Effector memory CD4-positive, alpha-beta T cell (primary cell): ENCODE results near the gene RBM20.

Experiments used
- DNase-seq, 3 donors: peaks; one replicate each; pipeline ENCODE4 v3.0.0-alpha.2; 2020
- H3K27ac ChIP-seq: 2 replicates; pipeline ENCODE4 v1.7.0; 2013; ENCODE audit warnings: mild to moderate bottlenecking, low read length, moderate library complexity; ENCODE audit not compliant: insufficient read depth, poor library complexity, severe bottlenecking
- H3K27me3 ChIP-seq: replicated peaks from 2 replicates; pipeline ENCODE4 v1.7.0; 2013; ENCODE audit warnings: mild to moderate bottlenecking, low read length; ENCODE audit not compliant: insufficient read depth, control insufficient read depth, poor library complexity, severe bottlenecking
- H3K36me3 ChIP-seq: 2 replicates; pipeline ENCODE4 v1.7.0; 2013; ENCODE audit warnings: mild to moderate bottlenecking, low read length, moderate library complexity; ENCODE audit not compliant: control insufficient read depth, insufficient read depth
- H3K4me1 ChIP-seq: 2 replicates; pipeline ENCODE4 v1.7.0; 2013; ENCODE audit warnings: low read length, mild to moderate bottlenecking; ENCODE audit not compliant: control insufficient read depth, insufficient read depth, poor library complexity, severe bottlenecking
- H3K4me3 ChIP-seq: 2 replicates; pipeline ENCODE4 v1.7.0; 2013; ENCODE audit warnings: low read length, low read depth, mild to moderate bottlenecking; ENCODE audit not compliant: insufficient read depth, poor library complexity, severe bottlenecking
- H3K9me3 ChIP-seq: 2 replicates; pipeline ENCODE4 v1.7.0; 2013; ENCODE audit warnings: mild to moderate bottlenecking, low read length, moderate library complexity; ENCODE audit not compliant: control insufficient read depth

Gene RBM20

DNA sequence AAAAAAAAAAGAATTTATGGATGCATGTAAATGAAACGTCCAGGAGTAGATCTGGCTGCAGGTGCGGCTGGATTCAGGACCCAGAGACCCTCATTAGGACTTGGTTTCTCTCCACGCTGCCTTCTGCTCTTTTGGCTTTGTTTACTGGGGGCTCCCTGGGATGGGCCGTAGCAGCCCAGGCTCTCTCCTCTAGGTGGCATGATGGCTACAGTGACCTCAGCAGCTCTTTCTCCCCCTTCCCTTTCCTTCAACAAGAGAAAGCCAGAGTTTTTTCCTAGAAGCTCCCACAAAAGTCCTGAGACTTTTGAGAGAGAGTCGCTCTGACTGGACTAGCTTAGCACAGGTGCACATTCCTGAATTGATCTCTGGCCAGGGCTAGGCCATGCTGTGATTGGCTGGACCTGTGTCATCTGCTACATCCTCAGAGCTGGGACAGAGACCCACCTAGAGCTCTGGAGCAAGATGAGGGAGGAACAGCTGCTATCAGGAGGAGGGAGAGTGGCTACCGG lies 159.7 kb downstream of the RBM20 start:
- Histone ChIP-seq H3K4me1 (peaks cover 26% of the 10 kb centered on the region), H3K27ac (no peak overlapping the region), H3K36me3 (no peaks in the 10 kb centered on the region), H3K4me3 (no peak overlapping the region), H3K27me3 (no peaks in the 10 kb centered on the region), H3K9me3 (no peaks in the 10 kb centered on the region)
- no peak for DNase-seq

- peaks cover 26% of the 10 kb centered on the region for H3K4me1 ChIP-seq
- no peaks in the 10 kb centered on the region for H3K9me3 ChIP-seq
- peak overlapping the region; percentile 7 for H3K27ac ChIP-seq
- DNase-seq = no peak
- H3K4me3 ChIP-seq = no peak overlapping the region
- no peaks in the 10 kb centered on the region for H3K27me3 ChIP-seq
- no peaks in the 10 kb centered on the region for H3K36me3 ChIP-seq
Observed at GRCh38 chr10:110804376-110804775, 160.2 kb downstream of the RBM20 start.

DNA sequence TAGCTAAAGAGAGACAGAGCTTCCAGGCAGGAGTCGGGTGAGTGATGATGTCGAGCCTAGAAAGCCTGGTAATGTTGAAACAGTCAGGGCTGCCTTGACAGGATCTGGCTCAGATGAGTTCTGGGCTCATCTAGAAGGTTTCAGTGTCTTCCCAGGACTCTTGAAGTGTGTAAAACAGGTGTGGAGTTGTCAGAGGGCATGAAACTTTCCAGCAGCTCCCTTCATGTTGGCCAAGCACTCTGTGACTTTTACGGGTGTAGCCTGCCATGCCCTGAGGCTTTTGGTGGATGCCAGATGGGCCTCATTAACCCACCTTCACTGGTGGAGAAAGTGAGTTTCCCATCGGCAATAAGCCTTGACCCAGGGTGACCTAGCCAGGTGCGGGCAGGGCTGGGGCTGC lies 161.2 kb downstream of the RBM20 start:
- no peak for DNase-seq
- H3K27me3 ChIP-seq = no peaks in the 10 kb centered on the region
- H3K27ac ChIP-seq = no peak overlapping the region

DNA sequence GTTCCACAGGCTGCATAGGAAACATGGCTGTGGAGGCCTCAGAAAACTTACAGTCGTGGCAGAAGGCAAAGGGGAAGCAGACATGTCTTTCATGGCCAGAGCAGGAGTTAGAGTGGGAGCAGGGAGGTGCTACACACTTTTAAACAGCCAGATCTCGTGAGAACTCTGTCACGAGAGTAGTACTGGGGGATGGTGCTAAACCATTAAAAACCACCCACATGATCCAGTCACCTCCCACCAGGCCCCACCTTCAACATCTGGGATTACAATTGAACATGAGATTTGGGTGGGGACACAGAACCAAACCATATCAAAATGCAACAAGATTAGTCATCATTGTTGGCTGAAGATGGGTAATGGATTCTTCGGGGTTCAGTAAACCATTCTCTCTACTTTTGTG lies 162.2 kb downstream of the RBM20 start:
- Histone ChIP-seq H3K27me3 (no peaks in the 10 kb centered on the region), H3K9me3 (no peaks in the 10 kb centered on the region), H3K27ac (no peak overlapping the region), H3K4me1 (peaks cover 26% of the 10 kb centered on the region), H3K36me3 (no peaks in the 10 kb centered on the region), H3K4me3 (no peak overlapping the region)
- no peak for DNase-seq

More for the DNA sequence above, 161.2 kb downstream of the RBM20 start:
- Histone ChIP-seq H3K4me3 (no peak overlapping the region), H3K4me1 (peaks cover 26% of the 10 kb centered on the region), H3K9me3 (no peaks in the 10 kb centered on the region), H3K36me3 (no peaks in the 10 kb centered on the region)

- Histone ChIP-seq H3K27ac (no peak overlapping the region), H3K4me3 (no peak overlapping the region)
Observed at GRCh38 chr10:110808123-110808522, 164.0 kb downstream of the RBM20 start.

GRCh38 chr10:110808615-110809014 lies 164.5 kb downstream of the RBM20 start:
- H3K9me3 ChIP-seq = no peaks in the 10 kb centered on the region
- peaks cover 15% of the 10 kb centered on the region for H3K4me1 ChIP-seq
- H3K36me3 ChIP-seq = no peaks in the 10 kb centered on the region
- no peaks in the 10 kb centered on the region for H3K27me3 ChIP-seq
- no peak overlapping the region for H3K27ac ChIP-seq
- H3K4me3 ChIP-seq = no peak overlapping the region
- no peak for DNase-seq

More at GRCh38 chr10:110808123-110808522, 164.0 kb downstream of the RBM20 start:
- no peaks in the 10 kb centered on the region for H3K36me3 ChIP-seq
- peaks cover 20% of the 10 kb centered on the region for H3K4me1 ChIP-seq
- no peak for DNase-seq
- no peaks in the 10 kb centered on the region for H3K9me3 ChIP-seq
- no peaks in the 10 kb centered on the region for H3K27me3 ChIP-seq

- Histone ChIP-seq H3K36me3 (no peaks in the 10 kb centered on the region), H3K27ac (no peak overlapping the region), H3K9me3 (no peaks in the 10 kb centered on the region), H3K27me3 (no peaks in the 10 kb centered on the region), H3K4me3 (no peak overlapping the region), H3K4me1 (no peaks in the 10 kb centered on the region)
- DNase-seq = no peak
Observed at GRCh38 chr10:110810625-110811024, 166.5 kb downstream of the RBM20 start.

- H3K27ac ChIP-seq = no peak overlapping the region
Observed at GRCh38 chr10:110811791-110812581, 167.8 kb downstream of the RBM20 start.

GRCh38 chr10:110812583-110812982 lies 168.4 kb downstream of the RBM20 start:
- H3K36me3 ChIP-seq = no peaks in the 10 kb centered on the region
- no peaks in the 10 kb centered on the region for H3K27me3 ChIP-seq
- no peaks in the 10 kb centered on the region for H3K4me1 ChIP-seq
- DNase-seq = no peak
- H3K27ac ChIP-seq = no peak overlapping the region
- H3K4me3 ChIP-seq = no peak overlapping the region
- H3K9me3 ChIP-seq = no peaks in the 10 kb centered on the region

More at GRCh38 chr10:110811791-110812581, 167.8 kb downstream of the RBM20 start:
- Histone ChIP-seq H3K9me3 (no peaks in the 10 kb centered on the region), H3K36me3 (no peaks in the 10 kb centered on the region), H3K4me1 (no peaks in the 10 kb centered on the region), H3K4me3 (no peak overlapping the region), H3K27me3 (no peaks in the 10 kb centered on the region)
- DNase-seq = no peak

GRCh38 chr10:110813743-110814472 lies 169.8 kb downstream of the RBM20 start:
- no peak overlapping the region for H3K27ac ChIP-seq
- H3K27me3 ChIP-seq = no peaks in the 10 kb centered on the region
- H3K4me3 ChIP-seq = no peak overlapping the region
- H3K4me1 ChIP-seq = no peaks in the 10 kb centered on the region
- H3K36me3 ChIP-seq = no peaks in the 10 kb centered on the region
- no peaks in the 10 kb centered on the region for H3K9me3 ChIP-seq
- no peak for DNase-seq
